Measurements from ENCODE around the gene PCDHB7. TPM values are rescaled to one million over a fixed set of nuclear protein-coding genes. Genes with fewer than 3 reads are reported as not detected.
"Not testable (repeated sequence)": the region's sequence is repeated elsewhere in the genome, so short reads cannot be mapped to it uniquely, and the experiment has no call there.

The PCDHB7 gene
- total RNA-seq, 2 experiments from 2014 or later = not detected

DNA sequence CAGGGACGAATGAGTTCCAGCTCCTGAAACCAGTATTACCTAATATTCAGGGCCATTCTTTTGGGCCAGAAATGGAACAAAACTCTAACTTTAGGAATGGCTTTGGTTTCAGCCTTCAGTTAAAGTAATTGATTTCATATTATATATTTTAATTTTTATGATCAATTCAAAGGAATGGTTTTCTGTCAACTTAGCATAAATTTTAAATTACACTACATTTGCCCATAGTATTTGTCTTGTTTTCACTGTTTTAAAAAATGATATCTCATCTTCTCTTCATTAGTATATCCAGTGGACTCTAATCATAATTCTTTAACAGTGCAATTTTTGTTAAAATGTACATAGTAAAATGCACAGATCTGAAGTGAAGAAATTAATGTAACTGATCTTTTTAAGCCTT, 7.9 kb downstream of the PCDHB7 start:
- H3K79me2 ChIP-seq (ENCODE audit: insufficient read depth, low read depth, low read length) = no peaks in the 10 kb centered on the region
- CTCF ChIA-PET (ENCODE audit: unreplicated experiment) = no interaction called here
- H3K9me3 ChIP-seq (ENCODE audit: low read length) = no peaks in the 10 kb centered on the region
- no peak overlapping the region for H2AFZ ChIP-seq (ENCODE audit: low read length)
- no peak overlapping the region for H3K27ac ChIP-seq (ENCODE audit: low read depth, low read length, poor library complexity, severe bottlenecking)
- H3K4me3 ChIP-seq (ENCODE audit: low read depth, low read length, poor library complexity, severe bottlenecking) = no peak overlapping the region
- no peaks in the 10 kb centered on the region for H3K4me1 ChIP-seq (ENCODE audit: insufficient read depth, low read length, poor library complexity, severe bottlenecking)
- intact Hi-C loops (cut with micrococcal nuclease; ENCODE audit: unreplicated experiment) = no loop called here
- BruUV-seq (replicated peaks) = no TSS peak
- no peaks in the 10 kb centered on the region for H4K20me1 ChIP-seq (ENCODE audit: insufficient read depth, low read length)
- no peak for TF ChIP-seq EZH2phosphoT487 (IDR thresholded peaks at IDR 0.05; ENCODE audit: borderline replicate concordance, low read depth, low read length)
- TF ChIP-seq, protein P1, sequence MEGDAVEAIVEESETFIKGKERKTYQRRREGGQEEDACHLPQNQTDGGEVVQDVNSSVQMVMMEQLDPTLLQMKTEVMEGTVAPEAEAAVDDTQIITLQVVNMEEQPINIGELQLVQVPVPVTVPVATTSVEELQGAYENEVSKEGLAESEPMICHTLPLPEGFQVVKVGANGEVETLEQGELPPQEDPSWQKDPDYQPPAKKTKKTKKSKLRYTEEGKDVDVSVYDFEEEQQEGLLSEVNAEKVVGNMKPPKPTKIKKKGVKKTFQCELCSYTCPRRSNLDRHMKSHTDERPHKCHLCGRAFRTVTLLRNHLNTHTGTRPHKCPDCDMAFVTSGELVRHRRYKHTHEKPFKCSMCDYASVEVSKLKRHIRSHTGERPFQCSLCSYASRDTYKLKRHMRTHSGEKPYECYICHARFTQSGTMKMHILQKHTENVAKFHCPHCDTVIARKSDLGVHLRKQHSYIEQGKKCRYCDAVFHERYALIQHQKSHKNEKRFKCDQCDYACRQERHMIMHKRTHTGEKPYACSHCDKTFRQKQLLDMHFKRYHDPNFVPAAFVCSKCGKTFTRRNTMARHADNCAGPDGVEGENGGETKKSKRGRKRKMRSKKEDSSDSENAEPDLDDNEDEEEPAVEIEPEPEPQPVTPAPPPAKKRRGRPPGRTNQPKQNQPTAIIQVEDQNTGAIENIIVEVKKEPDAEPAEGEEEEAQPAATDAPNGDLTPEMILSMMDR (conservative IDR thresholded peaks at IDR 0.05; ENCODE audit: low read length) = no peak
- no peaks in the 10 kb centered on the region for H3K36me3 ChIP-seq (ENCODE audit: insufficient read depth, low read length)
- POLR2A ChIA-PET = no interaction called here
- H3K4me2 ChIP-seq (ENCODE audit: low read length) = no peak overlapping the region
- no peaks in the 10 kb centered on the region for H3K9me2 ChIP-seq (ENCODE audit: insufficient read depth, low read length)
- no peak for DNase-seq (ENCODE audit: low spot score)

DNA sequence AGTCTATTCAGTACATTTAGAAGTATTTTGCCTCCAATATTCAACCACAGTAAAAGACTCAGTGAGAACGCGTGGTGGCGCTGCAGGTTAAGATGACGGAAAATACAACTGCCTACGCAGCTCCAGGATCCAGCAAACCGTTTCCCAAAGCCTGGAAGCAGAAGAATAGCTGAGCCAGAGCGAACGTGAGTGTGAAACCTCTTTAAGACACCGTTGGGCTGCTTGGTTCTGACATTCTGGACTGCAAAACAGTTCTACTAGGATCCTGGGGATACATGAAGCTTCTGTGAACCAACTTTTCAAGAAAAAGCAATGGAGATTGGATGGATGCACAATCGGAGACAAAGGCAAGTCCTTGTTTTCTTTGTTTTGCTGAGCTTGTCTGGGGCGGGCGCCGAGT, 9.8 kb downstream of the PCDHB7 start, which contains the start of gene PCDHB16:
Gene PCDHB16 (plus strand): TSS at position 140 of the 400 bp plus-strand sequence. CDS start 173 bp downstream, at position 313.
- no peak for DNase-seq (ENCODE audit: low spot score)
- H3K36me3 ChIP-seq (ENCODE audit: insufficient read depth, low read length) = no peaks in the 10 kb centered on the region
- no peaks in the 10 kb centered on the region for H3K79me2 ChIP-seq (ENCODE audit: insufficient read depth, low read depth, low read length)
- intact Hi-C loops (cut with micrococcal nuclease; ENCODE audit: unreplicated experiment) = no loop called here
- CTCF ChIA-PET (ENCODE audit: unreplicated experiment) = no interaction called here
- H3K4me2 ChIP-seq (ENCODE audit: low read length) = no peak within 1 kb of the TSS
- H3K4me1 ChIP-seq (ENCODE audit: insufficient read depth, low read length, poor library complexity, severe bottlenecking) = no peaks in the 10 kb centered on the region
- H2AFZ ChIP-seq (ENCODE audit: low read length) = no peak within 1 kb of the TSS
- TF ChIP-seq, protein P1 (conservative IDR thresholded peaks at IDR 0.05; ENCODE audit: low read length) = no peak
- no peak for TF ChIP-seq EZH2phosphoT487 (IDR thresholded peaks at IDR 0.05; ENCODE audit: borderline replicate concordance, low read depth, low read length)
- no peak within 1 kb of the TSS for H3K4me3 ChIP-seq (ENCODE audit: low read depth, low read length, poor library complexity, severe bottlenecking)
- H4K20me1 ChIP-seq (ENCODE audit: insufficient read depth, low read length) = no peaks in the 10 kb centered on the region
- no peak within 1 kb of the TSS for H3K27ac ChIP-seq (ENCODE audit: low read depth, low read length, poor library complexity, severe bottlenecking)
- BruUV-seq (replicated peaks) = no TSS peak
- H3K9me3 ChIP-seq (ENCODE audit: low read length) = no peaks in the 10 kb centered on the region
- H3K9me2 ChIP-seq (ENCODE audit: insufficient read depth, low read length) = no peaks in the 10 kb centered on the region
- POLR2A ChIA-PET = no interaction called here

DNA sequence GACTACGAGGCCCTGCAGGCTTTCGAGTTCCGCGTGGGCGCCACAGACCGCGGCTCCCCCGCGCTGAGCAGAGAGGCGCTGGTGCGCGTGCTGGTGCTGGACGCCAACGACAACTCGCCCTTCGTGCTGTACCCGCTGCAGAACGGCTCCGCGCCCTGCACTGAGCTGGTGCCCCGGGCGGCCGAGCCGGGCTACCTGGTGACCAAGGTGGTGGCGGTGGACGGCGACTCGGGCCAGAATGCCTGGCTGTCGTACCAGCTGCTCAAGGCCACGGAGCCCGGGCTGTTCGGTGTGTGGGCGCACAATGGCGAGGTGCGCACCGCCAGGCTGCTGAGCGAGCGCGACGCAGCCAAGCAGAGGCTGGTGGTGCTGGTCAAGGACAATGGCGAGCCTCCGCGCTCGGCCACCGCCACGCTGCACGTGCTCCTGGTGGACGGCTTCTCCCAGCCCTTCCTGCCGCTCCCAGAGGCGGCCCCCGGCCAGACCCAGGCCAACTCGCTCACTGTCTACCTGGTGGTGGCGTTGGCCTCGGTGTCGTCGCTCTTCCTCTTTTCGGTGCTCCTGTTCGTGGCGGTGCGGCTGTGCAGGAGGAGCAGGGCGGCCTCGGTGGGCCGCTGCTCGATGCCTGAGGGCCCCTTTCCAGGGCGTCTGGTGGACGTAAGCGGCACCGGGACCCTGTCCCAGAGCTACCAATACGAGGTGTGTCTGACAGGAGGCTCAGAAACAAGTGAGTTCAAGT, 11.8 kb downstream of the PCDHB7 start:
- DNase-seq (ENCODE audit: low spot score); H4K20me1 ChIP-seq (ENCODE audit: insufficient read depth, low read length); H3K27ac ChIP-seq (ENCODE audit: low read depth, low read length, poor library complexity, severe bottlenecking); H3K4me2 ChIP-seq (ENCODE audit: low read length); intact Hi-C loops (cut with micrococcal nuclease; ENCODE audit: unreplicated experiment); POLR2A ChIA-PET; H3K9me2 ChIP-seq (ENCODE audit: insufficient read depth, low read length); H3K9me3 ChIP-seq (ENCODE audit: low read length); BruUV-seq (replicated peaks); H3K36me3 ChIP-seq (ENCODE audit: insufficient read depth, low read length); CTCF ChIA-PET (ENCODE audit: unreplicated experiment); H3K4me3 ChIP-seq (ENCODE audit: low read depth, low read length, poor library complexity, severe bottlenecking); H2AFZ ChIP-seq (ENCODE audit: low read length); H3K79me2 ChIP-seq (ENCODE audit: insufficient read depth, low read depth, low read length); H3K4me1 ChIP-seq (ENCODE audit: insufficient read depth, low read length, poor library complexity, severe bottlenecking): not testable (repeated sequence)

Data from OCI-LY7 (cell line).